ENCODE data around the gene SMOC1. TPM values are rescaled to one million over a fixed set of nuclear protein-coding genes. Genes with fewer than 3 reads are reported as not detected.
A peak's percentile ranks its signal among the peaks of the same experiment; 100 is the strongest.

SMOC1 gene
- total RNA-seq, 1 donor from 2014 or later, result 3.1 TPM

DNA sequence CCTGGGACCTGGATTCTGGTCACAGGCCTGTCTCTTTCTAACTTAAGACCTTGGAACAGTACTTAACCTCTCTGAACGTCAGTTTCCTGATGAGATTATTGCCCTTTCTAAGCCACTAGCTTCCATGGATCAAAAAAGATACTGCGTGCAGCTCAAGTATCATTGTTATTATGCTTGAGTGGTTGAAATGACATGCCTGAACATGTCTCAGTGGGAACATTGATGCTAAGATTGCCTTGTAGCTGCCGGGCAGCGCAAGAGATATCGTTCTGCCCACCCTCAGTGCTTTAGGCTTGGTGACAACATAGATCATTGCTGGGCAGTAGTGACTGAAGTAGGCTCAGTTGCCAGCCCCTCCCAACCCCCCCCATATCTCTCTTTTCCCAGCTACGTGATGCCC lies 131.9 kb downstream of the SMOC1 start:
- no peak overlapping the region for H3K9ac ChIP-seq (ENCODE audit: low read depth in 1 of 3, low read length in 3 of 3)
- peaks cover 0 to 5% (median 0%) of the 10 kb centered on the region in 3 donors for H3K36me3 ChIP-seq (ENCODE audit: control insufficient read depth in 3 of 3, insufficient read depth in 3 of 3, low read length in 3 of 3)
- no peaks in the 10 kb centered on the region for H3K4me1 ChIP-seq (ENCODE audit: control insufficient read depth in 3 of 3, insufficient read depth in 3 of 3, low read length in 3 of 3)
- H3K27ac ChIP-seq (ENCODE audit: low read depth, low read length), result no peak overlapping the region
- H3K27me3 ChIP-seq (ENCODE audit: control insufficient read depth in 3 of 3, insufficient read depth in 3 of 3, low read length in 3 of 3), result no peaks in the 10 kb centered on the region
- no peak overlapping the region for H3K4me3 ChIP-seq (ENCODE audit: low read length in 3 of 3)
- H3K9me3 ChIP-seq (ENCODE audit: control insufficient read depth in 3 of 3, low read length in 3 of 3), result no peaks in the 10 kb centered on the region

- no peaks in the 10 kb centered on the region for H3K4me1 ChIP-seq (ENCODE audit: control insufficient read depth in 3 of 3, insufficient read depth in 3 of 3, low read length in 3 of 3)
- H3K9me3 ChIP-seq (ENCODE audit: control insufficient read depth in 3 of 3, low read length in 3 of 3), result no peaks in the 10 kb centered on the region
- no peak overlapping the region for H3K4me3 ChIP-seq (ENCODE audit: low read length in 3 of 3)
- no peak overlapping the region for H3K9ac ChIP-seq (ENCODE audit: low read depth in 1 of 3, low read length in 3 of 3)
- no peak overlapping the region for H3K27ac ChIP-seq (ENCODE audit: low read depth, low read length)
- no peaks in the 10 kb centered on the region for H3K27me3 ChIP-seq (ENCODE audit: control insufficient read depth in 3 of 3, insufficient read depth in 3 of 3, low read length in 3 of 3)
- peaks cover 0 to 5% (median 0%) of the 10 kb centered on the region in 3 donors for H3K36me3 ChIP-seq (ENCODE audit: control insufficient read depth in 3 of 3, insufficient read depth in 3 of 3, low read length in 3 of 3)
Observed at GRCh38 chr14:70011708-70012107, 132.5 kb downstream of the SMOC1 start.

DNA sequence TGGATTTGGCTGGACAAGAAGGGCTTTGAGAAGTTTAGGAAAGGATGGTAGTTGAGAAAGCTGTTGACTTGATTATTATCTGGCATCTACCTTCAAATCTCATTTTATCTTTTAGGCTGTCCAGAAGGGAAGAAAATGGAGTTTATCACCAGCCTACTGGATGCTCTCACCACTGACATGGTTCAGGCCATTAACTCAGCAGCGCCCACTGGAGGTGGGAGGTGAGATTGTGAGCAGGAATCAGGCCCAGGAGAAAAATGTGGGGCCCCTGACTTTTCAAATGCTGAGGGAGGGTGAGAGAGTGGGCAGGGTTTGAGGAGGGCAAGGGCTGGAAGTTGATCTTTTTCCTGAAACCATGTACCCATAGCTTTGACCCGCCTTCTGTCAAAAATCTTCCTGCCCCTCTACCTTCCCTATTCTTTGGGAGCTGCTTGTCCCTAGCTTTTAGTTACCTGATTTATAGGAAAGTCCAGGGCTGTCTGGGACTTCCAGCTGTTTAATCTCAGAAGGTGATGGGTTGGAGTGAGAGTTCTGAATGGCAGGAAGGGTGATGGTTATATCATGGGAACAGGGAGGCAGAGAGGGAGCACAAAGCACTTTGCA lies 134.2 kb downstream of the SMOC1 start:
- Histone ChIP-seq H3K9ac (ENCODE audit: low read depth in 1 of 3, low read length in 3 of 3) (no peak overlapping the region), H3K4me3 (ENCODE audit: low read length in 3 of 3) (no peak overlapping the region), H3K9me3 (ENCODE audit: control insufficient read depth in 3 of 3, low read length in 3 of 3) (no peaks in the 10 kb centered on the region), H3K27ac (ENCODE audit: low read depth, low read length) (no peak overlapping the region), H3K4me1 (ENCODE audit: control insufficient read depth in 3 of 3, insufficient read depth in 3 of 3, low read length in 3 of 3) (peaks cover 0 to 6% (median 1%) of the 10 kb centered on the region in 3 donors), H3K27me3 (ENCODE audit: control insufficient read depth in 3 of 3, insufficient read depth in 3 of 3, low read length in 3 of 3) (no peaks in the 10 kb centered on the region), H3K36me3 (ENCODE audit: control insufficient read depth in 3 of 3, insufficient read depth in 3 of 3, low read length in 3 of 3) (peaks cover 0 to 5% (median 0%) of the 10 kb centered on the region in 3 donors)

GRCh38 chr14:70014406-70015095 lies 135.3 kb downstream of the SMOC1 start:
- Histone ChIP-seq H3K9ac (ENCODE audit: low read depth in 1 of 3, low read length in 3 of 3) (no peak overlapping the region), H3K27ac (ENCODE audit: low read depth, low read length) (no peak overlapping the region), H3K4me3 (ENCODE audit: low read length in 3 of 3) (no peak overlapping the region), H3K4me1 (ENCODE audit: control insufficient read depth in 3 of 3, insufficient read depth in 3 of 3, low read length in 3 of 3) (peaks cover 10 to 17% (median 13%) of the 10 kb centered on the region in 3 donors), H3K27me3 (ENCODE audit: control insufficient read depth in 3 of 3, insufficient read depth in 3 of 3, low read length in 3 of 3) (no peaks in the 10 kb centered on the region), H3K36me3 (ENCODE audit: control insufficient read depth in 3 of 3, insufficient read depth in 3 of 3, low read length in 3 of 3) (peaks cover 0 to 5% (median 0%) of the 10 kb centered on the region in 3 donors), H3K9me3 (ENCODE audit: control insufficient read depth in 3 of 3, low read length in 3 of 3) (no peaks in the 10 kb centered on the region)

DNA sequence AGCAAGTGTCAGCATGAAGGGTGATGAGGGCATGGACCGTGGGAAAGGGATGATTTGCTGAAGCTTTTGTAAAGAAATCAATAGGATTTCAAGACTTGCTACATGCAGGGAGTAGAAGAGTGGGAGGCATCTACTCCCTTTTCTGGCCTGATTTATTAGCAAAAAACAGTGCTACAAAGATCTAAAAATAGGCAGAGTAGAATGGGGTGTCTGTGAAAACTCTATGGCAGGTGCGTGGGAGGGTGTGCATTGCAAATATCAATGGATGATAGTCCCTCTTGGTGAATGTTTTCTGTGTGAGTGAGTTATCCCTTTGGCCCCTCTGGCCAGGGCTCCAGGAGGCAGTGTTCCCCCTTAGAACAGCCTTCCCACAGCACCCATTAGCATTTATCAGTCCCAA lies 139.0 kb downstream of the SMOC1 start:
- Histone ChIP-seq H3K9me3 (ENCODE audit: control insufficient read depth in 3 of 3, low read length in 3 of 3) (no peaks in the 10 kb centered on the region), H3K27me3 (ENCODE audit: control insufficient read depth in 3 of 3, insufficient read depth in 3 of 3, low read length in 3 of 3) (no peaks in the 10 kb centered on the region), H3K27ac (ENCODE audit: low read depth, low read length) (peak overlapping the region; percentile 53), H3K4me3 (ENCODE audit: low read length in 3 of 3) (peak overlapping the region in 1 of 3 donors; percentile 59), H3K4me1 (ENCODE audit: control insufficient read depth in 3 of 3, insufficient read depth in 3 of 3, low read length in 3 of 3) (peaks cover 10 to 18% (median 13%) of the 10 kb centered on the region in 3 donors), H3K9ac (ENCODE audit: low read depth in 1 of 3, low read length in 3 of 3) (no peak overlapping the region), H3K36me3 (ENCODE audit: control insufficient read depth in 3 of 3, insufficient read depth in 3 of 3, low read length in 3 of 3) (peaks cover 0 to 2% (median 0%) of the 10 kb centered on the region in 3 donors)

DNA sequence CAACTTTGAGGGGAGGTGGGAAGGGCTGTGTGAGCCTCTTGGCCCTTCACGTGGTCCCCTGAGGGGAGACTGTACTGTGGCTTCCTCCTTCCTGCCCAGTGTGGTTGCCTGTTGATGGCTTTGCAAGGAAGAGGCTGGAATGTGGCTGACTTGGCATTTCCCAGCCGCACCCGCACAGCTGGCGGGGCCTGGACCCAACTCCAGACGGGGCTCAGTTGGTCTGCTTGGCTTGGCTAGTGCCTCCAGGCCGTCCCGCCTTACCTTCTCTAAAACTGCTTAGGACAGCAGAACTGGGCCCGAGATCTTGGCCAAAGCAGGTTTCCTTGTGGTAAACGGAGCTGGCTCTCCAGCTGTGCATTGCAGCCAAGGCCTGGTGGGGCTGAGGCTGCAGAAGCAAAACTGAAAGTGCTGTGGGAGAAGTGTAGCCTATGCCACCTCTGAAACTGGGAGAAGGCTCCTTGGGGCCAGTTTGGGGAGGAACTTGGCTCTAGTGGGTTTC lies 139.5 kb downstream of the SMOC1 start:
- Histone ChIP-seq H3K9ac (ENCODE audit: low read depth in 1 of 3, low read length in 3 of 3) (peak overlapping the region in 2 of 3 donors; percentile 47 to 62), H3K4me3 (ENCODE audit: low read length in 3 of 3) (peak overlapping the region; percentile 57 to 69 (median 59)), H3K27me3 (ENCODE audit: control insufficient read depth in 3 of 3, insufficient read depth in 3 of 3, low read length in 3 of 3) (no peaks in the 10 kb centered on the region), H3K27ac (ENCODE audit: low read depth, low read length) (peak overlapping the region; percentile 53), H3K36me3 (ENCODE audit: control insufficient read depth in 3 of 3, insufficient read depth in 3 of 3, low read length in 3 of 3) (peaks cover 0 to 5% (median 0%) of the 10 kb centered on the region in 3 donors), H3K4me1 (ENCODE audit: control insufficient read depth in 3 of 3, insufficient read depth in 3 of 3, low read length in 3 of 3) (peaks cover 10 to 18% (median 13%) of the 10 kb centered on the region in 3 donors), H3K9me3 (ENCODE audit: control insufficient read depth in 3 of 3, low read length in 3 of 3) (no peaks in the 10 kb centered on the region)

DNA sequence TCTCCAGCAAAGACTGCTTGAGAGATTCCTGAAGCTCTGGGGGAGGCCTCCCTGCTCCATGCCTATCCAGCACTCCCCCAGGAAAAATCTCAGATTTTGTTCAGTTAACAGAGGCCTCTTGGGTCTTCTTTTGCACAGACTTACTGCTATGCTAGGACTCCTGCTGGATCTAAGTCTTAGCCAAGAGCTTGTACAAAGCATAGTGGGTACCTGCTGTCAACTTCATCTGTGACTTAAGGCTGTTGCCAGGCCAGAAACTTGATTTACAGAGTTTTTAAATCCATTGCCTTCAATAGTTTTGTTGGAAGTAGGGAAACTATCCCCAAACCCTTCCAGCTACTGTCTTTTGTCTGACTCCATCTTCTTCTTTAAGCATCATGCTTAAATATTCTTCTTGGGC lies 140.5 kb downstream of the SMOC1 start:
- Histone ChIP-seq H3K27ac (ENCODE audit: low read depth, low read length) (no peak overlapping the region), H3K36me3 (ENCODE audit: control insufficient read depth in 3 of 3, insufficient read depth in 3 of 3, low read length in 3 of 3) (peaks cover 0 to 5% (median 0%) of the 10 kb centered on the region in 3 donors), H3K27me3 (ENCODE audit: control insufficient read depth in 3 of 3, insufficient read depth in 3 of 3, low read length in 3 of 3) (no peaks in the 10 kb centered on the region)

DNA sequence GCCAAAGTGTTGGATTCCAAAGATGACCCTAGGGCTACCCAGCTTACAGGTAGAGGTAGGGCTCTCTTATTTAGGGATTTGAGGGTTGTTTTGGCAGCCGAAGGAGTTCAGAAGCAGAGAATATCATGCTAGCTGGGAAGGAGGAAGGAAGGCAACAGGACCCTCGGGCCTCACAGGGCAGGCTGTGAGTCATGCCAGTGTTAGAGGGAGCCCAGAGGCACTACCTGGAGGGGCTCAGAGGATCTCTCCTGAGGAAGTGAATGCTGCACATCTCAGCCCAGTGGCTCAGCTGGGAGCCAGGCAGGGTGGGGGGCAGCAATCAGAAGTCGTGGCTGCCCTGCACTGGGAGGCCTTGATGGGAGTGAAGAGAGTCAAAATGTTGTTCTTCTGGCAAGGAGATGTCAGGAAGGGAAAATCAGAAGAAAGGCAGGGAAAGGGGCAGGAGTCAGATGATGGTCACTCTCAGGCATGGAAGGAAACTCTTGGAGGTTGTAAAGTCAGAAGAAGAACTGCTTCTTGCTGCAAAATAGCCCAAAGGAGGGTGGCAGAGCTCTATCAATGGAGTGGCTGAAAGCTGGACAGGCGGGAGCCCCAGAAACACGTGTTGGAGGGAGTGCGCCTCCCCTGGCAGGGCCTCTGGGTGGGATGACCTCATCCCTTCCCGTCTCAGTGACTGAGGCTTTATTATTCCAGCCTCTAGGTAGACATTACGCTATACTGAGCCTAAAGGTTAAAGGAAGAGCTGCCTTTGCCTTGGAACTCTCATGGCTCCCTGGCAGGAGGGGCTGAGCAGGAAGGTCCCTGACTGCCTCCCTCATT lies 141.3 kb downstream of the SMOC1 start:
- H3K4me1 ChIP-seq (ENCODE audit: control insufficient read depth in 3 of 3, insufficient read depth in 3 of 3, low read length in 3 of 3), result peaks cover 10 to 18% (median 13%) of the 10 kb centered on the region in 3 donors
- no peak overlapping the region for H3K27ac ChIP-seq (ENCODE audit: low read depth, low read length)
- no peak overlapping the region for H3K4me3 ChIP-seq (ENCODE audit: low read length in 3 of 3)
- H3K36me3 ChIP-seq (ENCODE audit: control insufficient read depth in 3 of 3, insufficient read depth in 3 of 3, low read length in 3 of 3), result peaks cover 0 to 7% (median 0%) of the 10 kb centered on the region in 3 donors
- H3K9ac ChIP-seq (ENCODE audit: low read depth in 1 of 3, low read length in 3 of 3), result no peak overlapping the region
- no peaks in the 10 kb centered on the region for H3K27me3 ChIP-seq (ENCODE audit: control insufficient read depth in 3 of 3, insufficient read depth in 3 of 3, low read length in 3 of 3)
- no peaks in the 10 kb centered on the region for H3K9me3 ChIP-seq (ENCODE audit: control insufficient read depth in 3 of 3, low read length in 3 of 3)

More for the DNA sequence above, 140.5 kb downstream of the SMOC1 start:
- H3K9me3 ChIP-seq (ENCODE audit: control insufficient read depth in 3 of 3, low read length in 3 of 3), result no peaks in the 10 kb centered on the region
- H3K4me3 ChIP-seq (ENCODE audit: low read length in 3 of 3), result peak overlapping the region in 1 of 3 donors; percentile 59
- no peak overlapping the region for H3K9ac ChIP-seq (ENCODE audit: low read depth in 1 of 3, low read length in 3 of 3)
- H3K4me1 ChIP-seq (ENCODE audit: control insufficient read depth in 3 of 3, insufficient read depth in 3 of 3, low read length in 3 of 3), result peaks cover 10 to 18% (median 13%) of the 10 kb centered on the region in 3 donors

- no peaks in the 10 kb centered on the region for H3K9me3 ChIP-seq (ENCODE audit: control insufficient read depth in 3 of 3, low read length in 3 of 3)
- no peaks in the 10 kb centered on the region for H3K27me3 ChIP-seq (ENCODE audit: control insufficient read depth in 3 of 3, insufficient read depth in 3 of 3, low read length in 3 of 3)
- peaks cover 0 to 7% (median 0%) of the 10 kb centered on the region in 3 donors for H3K36me3 ChIP-seq (ENCODE audit: control insufficient read depth in 3 of 3, insufficient read depth in 3 of 3, low read length in 3 of 3)
- H3K27ac ChIP-seq (ENCODE audit: low read depth, low read length), result no peak overlapping the region
- no peak overlapping the region for H3K4me3 ChIP-seq (ENCODE audit: low read length in 3 of 3)
- H3K4me1 ChIP-seq (ENCODE audit: control insufficient read depth in 3 of 3, insufficient read depth in 3 of 3, low read length in 3 of 3), result peaks cover 10 to 18% (median 13%) of the 10 kb centered on the region in 3 donors
- H3K9ac ChIP-seq (ENCODE audit: low read depth in 1 of 3, low read length in 3 of 3), result no peak overlapping the region
Observed at GRCh38 chr14:70021548-70022220, 142.5 kb downstream of the SMOC1 start.

Data from skeletal muscle tissue (tissue), 4 donors.